ENCODE results near the gene WIPF1.
"Not testable (repeated sequence)": the region's sequence is repeated elsewhere in the genome, so short reads cannot be mapped to it uniquely, and the experiment has no call there.

The WIPF1 gene

DNA sequence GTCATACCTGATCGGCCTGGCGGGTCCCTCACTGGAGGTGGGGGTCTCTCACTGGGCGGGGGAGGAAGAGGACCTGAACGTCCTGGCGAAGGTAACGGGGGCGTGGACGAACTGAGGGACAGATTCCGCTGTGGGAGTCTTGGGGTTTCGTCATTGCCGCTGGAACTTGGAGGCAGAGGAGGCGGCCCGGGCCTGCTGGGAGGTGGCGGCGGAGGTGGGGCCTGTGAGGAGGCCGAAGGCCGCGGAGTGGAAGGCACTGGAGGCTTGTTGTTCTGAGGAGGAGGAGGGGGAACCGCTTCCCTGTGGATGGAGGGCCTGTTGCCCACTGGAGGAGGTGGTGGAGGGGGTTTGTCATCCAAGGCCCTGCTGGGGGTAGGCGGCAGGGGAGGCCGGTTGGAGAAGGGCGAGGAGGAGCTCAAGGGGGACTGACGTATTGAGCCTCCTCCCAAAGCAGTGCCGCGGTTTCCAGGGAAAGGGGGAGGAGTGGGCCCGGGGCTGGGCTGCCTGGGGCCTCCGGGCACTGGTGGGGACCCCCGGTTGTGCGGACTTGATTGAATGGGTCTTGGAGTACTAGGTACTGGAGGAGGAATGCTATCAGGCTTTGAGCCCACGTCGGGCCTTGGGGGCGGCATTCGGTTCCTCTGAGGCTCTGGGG, 25.8 kb downstream of the WIPF1 start:
- no peak for DNase-seq (ENCODE audit: low read depth)

DNA sequence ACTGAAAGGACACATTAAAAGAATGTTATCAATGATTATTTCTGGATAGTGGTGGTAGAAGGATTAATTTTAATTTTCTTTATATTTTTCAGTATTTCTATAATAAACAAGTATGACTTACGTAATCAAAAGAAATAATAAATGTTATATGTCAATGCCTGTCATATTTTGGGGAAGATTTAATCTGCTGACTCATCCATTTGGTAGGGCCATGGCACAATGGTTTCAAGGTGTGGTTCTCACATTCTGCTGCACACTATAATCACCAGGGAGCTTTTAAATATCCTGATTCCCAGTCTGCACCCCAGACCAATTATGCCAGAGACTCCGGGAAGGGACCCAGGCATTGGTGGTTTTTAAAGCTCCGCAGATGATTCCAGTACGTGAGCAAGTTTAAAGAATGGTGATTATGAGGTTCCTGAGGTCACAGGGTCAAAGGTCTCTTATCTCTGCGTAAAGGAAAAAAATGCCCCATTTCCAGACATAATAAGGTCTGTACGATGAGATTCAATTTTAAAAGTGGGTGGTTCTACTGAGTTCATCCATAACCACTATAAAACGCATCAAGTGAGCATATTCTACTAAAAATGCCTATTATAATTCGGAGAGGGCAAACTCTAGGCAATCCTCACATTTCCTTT, 27.2 kb downstream of the WIPF1 start:
- DNase-seq (ENCODE audit: low read depth), result no peak

DNA sequence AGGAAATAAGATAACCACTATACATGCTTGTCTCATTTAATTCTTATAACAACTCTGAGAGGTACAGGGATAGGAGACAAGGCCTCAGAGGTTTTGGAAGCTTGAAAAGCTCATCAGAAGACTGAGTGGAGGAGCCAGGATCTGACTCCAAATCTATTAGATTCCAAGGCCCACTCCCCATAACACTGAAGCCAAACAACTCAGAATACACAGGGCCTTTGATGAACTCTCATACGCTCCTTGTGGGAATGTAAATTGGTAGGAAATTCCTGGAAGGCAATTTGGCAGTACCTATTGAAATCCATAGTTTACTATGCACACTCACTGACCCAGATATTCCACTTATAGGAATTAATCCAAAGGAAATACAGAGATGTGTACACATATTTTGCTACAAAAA, 27.9 kb downstream of the WIPF1 start:
- no peak for DNase-seq (ENCODE audit: low read depth)

DNA sequence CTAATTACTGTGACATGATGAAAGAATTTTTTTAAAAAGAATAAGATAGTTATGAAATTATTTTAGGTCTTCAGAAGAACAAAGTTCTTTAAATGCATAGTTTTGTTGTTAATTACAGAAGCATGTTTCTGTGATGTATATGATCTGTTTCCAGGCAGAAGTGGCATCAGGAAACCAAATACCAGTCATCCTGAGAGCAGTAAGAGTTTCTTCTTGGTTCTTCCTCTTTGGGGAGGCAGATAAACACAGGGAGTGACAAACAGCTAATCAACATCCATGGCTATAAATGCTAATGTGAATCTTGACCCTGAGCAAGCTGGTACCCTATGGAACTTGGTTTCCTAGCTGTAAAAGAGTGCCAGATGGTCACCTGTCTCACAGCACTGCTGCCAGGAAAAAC, 29.2 kb downstream of the WIPF1 start:
- no peak for DNase-seq (ENCODE audit: low read depth)

DNA sequence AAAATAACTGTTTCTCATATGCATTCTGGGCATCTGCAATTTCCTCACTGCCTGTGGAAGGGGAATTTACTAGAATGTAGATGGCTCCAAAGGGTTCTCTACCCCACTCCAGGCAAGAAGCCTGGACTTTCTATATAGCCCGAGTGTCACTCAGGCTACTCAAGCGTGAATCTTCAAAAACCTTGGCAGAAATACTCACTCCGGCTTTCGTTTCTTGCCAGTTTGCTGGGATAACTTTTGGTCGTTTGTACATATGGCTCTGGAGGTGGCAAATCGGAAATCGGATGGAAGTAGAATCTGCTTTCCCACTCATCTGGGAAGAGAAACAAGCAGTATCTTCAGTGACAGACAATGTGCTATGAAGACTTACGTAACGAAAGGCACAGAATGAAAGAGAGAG, 30.7 kb downstream of the WIPF1 start:
- no peak for DNase-seq (ENCODE audit: low read depth)

DNA sequence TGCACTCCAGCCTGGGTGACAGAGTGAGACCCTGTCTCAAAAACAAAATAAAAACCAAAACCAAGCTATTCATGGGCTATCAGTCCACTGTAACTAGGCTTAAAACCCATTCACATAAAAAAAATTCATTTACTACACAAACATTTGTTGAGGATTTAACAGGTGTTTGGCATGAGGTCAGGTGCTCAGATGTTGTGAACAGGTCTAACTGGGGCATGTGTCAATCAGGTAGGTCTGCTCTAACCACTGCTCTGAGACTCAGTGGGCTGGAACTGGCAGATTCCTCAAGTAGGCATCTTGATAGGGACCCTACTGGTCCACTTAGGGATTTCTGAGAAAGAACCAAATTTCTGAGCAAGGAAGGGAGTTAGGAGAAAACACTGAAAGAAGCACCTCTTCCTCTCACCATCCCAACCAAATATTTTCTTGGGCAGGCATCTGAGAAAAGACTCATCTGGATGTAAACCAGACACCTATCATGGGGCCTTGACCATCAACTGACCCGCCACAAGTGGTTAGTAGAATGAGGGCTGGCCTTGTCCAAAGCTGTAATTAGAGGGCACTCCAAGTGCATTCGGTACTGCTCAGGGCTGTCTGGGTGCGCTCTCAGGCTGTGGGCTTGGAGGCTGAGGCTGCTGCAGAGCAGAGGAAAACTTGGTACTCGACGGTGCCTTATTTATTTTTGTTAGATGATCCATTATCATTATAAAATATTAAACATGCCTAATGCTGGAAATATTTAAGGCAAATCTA, 33.9 kb downstream of the WIPF1 start:
- DNase-seq (ENCODE audit: low read depth), result no peak

DNA sequence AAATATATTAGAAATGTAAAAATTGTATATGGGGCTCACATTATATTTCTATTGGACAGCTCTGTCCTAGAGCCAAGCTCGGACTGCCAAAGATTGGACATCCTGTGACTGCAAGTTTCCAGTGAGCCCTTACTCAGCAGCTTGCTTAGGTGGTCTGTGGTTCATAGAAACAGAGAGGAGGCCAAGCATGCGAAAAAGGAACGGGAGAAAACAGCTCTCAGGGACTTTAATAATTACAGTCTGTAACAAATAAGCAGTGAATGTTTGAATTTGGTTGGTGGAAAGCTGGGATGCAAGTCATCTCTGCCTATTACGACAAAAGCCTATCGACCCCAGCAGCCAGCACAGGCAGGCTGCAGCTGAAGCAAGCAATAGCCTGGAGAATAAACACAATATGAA, 35.6 kb downstream of the WIPF1 start:
- no peak for DNase-seq (ENCODE audit: low read depth)

DNA sequence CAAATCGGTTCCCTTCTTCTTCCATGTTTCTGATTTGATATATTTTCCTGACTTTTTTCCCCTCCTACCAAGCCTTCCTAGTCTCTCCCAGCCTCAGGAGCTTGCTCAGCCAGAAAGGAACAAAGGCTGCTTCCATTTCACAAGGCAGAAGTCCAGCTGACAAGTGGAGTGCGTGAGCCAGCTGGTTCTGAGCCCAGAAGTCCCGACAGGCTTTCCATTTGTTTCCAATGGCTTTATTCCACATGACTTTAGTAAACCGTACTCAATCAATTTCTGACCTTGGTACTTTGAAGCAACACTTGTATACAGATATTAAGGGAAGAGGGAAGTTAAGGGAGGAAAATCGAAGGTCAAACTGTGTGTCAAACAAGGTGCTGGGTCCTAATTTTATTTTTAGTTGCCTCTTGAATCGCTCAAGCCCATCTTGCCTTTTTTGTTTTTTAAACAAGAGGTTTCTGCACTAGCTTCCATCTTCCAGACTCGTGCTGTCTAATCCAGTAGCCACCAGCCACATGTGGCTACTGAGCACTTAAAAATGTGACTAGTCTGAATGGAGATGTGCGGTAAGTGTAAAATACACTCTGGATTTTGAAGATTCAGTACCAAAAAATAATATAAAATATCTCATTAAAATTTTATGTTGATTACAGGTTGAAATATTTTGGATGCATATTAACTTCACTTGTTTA, 36.2 kb downstream of the WIPF1 start:
- no peak for DNase-seq (ENCODE audit: low read depth)

DNA sequence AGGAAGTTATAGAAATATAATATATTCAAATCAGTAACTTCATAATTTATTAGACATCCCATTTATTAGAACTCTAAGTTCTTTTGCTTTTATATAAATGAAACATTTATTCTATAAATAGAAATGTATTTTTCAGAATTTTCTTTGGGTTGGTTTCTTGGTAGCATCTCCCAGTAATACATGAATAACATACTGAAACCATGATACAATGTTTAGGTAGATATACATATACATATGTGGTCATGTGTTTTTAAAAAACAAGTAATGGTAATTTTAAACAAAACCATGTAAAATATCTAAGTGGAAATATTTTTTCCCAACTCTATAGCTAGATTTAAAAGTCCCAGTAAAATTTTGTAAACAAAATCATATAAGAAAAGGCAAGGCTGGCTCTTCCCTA, 36.9 kb downstream of the WIPF1 start:
- DNase-seq (ENCODE audit: low read depth), result no peak

DNA sequence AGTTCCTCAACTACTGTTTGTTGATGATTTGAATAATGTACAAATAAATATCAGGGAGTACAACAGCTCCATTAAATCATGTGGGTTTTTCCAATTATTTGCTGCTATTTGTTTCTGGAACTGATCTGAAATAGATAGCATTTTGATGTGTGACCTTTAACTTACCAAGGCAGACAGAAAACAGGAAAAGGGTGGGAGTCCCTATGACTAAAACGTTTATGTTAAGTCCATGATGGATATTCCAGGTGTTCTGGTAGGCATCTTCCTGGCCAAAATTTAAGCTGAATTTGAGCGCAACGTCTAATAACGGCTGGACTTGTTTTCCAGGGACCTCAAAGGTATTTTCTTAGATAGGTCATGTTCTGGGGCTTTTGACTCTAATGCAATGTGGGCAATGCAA, 41.6 kb downstream of the WIPF1 start:
- no peak for DNase-seq (ENCODE audit: low read depth)

DNA sequence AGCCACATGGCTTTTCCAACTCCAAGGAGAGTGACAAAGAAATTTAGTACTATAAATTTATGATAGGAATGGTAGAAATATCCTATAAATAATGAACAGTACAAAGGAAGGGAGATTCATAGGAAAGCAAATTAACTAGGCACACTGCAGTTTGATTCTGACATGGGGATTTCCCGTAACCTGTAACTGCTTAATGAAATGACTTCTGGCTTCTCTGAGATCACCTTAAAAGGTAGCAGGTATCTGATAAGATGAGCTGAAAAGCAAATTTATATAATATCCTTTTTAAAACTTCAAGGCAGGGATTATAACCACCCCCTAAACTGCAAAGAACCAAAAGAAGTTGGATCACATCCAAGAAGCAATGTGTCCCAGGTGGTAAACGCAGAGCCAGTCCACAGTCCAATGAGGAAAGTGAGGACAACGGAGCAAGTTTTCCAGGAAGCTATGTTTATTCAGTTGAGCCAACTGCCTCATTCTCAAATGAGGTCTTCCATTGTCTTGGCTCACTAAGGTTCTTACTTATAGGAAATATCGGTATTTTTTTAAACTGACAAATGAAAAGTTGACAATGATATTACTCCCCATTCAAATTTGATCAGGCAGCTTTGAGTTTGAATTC, 43.0 kb downstream of the WIPF1 start:
- no peak for DNase-seq (ENCODE audit: low read depth)

DNA sequence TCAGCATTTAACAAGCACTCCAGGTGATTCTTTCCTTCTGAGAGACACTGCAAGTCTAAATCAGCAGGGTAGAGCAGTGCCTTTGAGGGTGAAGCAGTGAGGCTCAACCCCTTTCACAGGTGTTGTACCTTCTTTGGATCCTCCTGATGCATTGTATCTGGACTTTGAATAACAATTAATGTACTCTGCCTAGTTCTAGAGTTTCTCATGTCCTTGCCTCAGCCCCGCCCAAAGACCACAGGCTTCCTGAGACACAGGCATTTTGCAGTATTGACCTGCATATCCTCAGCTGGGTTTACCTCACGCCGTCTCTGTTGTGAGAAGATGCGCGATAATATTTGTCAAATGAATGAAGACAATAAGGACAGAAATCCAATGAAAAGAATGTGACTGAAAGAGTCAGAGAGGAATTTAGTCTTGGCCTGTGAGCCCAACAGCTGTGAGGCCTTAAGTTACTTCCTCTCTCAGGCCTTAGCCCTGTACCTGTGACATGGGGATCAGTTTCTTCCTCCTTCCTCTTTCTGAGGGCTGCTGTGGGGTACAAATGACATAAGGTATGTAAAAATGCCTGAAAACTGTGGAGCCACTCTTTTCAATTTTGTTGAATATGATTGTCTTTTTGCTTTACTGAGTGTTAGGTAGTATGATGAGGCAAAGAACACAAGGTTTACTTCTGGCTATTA, 43.7 kb downstream of the WIPF1 start:
- DNase-seq (ENCODE audit: low read depth), result no peak

DNA sequence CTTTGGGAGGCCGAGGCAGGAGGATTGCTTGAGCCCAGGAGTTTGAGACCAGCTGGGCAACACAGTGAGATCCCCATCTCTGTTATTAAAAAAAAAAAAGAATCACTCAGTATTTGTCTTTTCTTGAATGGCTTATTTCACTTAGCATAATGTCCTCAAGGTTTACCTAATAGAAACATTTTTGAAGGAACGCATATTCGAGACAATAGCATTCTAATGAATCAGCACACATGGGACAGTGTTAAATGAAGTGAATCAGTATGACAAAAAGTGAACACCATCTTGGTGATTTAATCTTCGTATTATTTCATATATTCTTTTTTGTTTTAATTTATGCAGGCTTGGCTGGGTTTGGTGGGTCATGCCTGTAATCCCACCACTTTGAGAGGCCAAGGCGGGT, 44.7 kb downstream of the WIPF1 start:
- DNase-seq (ENCODE audit: low read depth), result peak; percentile 20

DNA sequence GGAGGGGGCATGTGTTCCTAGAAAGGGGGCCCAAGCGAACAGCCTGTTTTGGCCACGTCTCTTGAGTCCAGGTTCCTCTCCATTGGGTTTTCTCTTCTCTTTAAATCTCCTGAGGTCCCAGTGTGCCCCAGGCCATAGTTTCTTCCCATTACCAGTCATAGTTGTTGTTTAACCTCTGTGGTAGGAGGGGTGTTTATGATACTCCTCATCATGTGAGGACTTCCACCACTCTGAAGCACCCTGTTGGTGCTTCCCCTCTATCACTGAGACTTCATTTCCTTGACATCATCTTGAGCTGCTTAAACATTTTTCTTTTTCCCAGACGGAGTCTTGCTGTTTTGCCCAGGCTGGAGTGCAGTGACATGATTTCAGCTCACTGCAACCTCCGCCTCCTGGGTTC, 45.9 kb downstream of the WIPF1 start:
- no peak for DNase-seq (ENCODE audit: low read depth)

DNA sequence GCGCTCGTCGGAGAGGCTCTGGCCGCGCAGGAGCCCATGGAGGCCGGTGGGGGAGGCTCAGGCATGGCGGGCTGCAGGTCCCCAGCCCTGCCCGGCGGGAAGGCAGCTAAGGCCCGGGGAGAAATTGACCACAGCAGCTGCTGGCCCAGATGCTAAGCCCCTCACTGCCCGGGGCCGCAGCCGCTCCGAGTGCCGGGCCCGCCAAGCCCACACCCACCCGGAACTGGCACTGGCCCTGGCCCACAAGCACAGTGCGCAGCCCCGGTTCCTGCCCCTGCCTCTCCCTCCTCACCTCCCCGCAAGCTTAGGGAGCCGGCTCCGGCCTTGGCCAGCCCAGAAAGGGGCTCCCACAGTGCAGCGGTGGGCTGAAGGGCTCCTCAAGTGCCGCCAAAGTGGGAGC, 49.0 kb downstream of the WIPF1 start:
- DNase-seq (ENCODE audit: low read depth), result not testable (repeated sequence)

DNA sequence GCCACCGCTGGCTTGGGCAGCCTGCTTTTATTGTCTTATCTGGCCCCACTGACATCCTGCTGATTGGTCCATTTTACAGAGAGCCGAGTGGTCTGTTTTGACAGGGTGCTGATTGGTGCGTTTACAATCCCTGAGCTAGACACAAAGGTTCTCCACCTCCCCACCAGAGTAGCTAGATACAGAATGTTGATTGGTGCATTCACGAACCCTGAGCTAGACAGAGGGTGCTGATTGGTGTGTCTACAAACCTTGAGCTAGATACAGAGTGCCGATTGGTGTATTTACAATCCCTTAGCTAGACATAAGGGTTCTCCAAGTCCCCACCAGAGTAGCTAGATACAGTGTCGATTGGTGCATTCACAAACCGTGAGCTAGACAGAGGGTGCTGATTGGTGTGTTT, 49.6 kb downstream of the WIPF1 start:
- not testable (repeated sequence) for DNase-seq (ENCODE audit: low read depth)

DNA sequence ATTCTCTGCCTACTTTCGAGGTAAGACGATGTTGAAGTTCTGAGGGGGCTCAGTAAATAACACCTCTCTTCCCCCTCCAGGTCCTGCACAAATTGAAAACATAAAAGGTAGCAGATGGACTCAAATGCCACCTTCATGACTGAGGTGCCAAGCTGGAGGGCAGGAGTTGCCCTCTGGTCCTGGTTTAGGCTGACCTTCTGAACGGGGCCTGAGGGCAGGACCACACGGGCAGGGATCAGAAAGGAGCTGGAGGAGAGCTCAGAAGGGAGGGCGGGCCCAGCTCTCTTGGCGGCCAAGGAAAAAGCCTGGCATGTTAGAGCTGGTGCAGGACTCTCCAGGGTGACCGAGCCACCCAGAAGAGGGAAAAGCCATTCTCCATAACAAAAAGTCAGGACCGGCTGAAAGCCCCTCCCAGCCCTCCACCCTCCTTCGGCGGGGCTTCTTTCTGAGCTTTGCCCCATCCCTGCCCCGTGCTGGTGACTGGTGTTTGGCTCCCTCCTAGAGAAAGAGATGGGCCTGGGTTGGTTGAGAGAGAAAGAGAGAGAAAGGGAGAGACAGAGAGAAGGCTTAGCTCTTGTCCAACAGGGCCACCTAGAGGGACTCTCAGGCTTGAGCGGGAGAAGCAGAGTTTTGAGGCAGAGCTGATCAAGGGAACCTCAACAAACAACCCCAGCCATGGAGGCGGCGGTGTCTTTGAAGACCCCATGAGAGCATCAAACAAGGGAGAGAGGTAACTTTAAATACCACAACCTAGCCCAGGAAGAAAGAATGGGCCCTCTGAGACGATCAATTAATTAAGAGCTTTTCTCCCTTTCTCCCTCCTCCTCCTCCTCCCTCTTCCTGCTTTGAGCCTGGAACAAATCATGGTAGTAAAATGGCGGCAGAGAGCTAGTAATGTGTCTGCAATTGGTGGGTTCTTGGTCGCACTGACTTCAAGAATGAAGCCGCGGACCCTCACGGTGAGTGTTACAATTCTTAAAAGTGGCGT, 50.8 kb downstream of the WIPF1 start:
- peak; percentile 62 for DNase-seq (ENCODE audit: low read depth)

DNA sequence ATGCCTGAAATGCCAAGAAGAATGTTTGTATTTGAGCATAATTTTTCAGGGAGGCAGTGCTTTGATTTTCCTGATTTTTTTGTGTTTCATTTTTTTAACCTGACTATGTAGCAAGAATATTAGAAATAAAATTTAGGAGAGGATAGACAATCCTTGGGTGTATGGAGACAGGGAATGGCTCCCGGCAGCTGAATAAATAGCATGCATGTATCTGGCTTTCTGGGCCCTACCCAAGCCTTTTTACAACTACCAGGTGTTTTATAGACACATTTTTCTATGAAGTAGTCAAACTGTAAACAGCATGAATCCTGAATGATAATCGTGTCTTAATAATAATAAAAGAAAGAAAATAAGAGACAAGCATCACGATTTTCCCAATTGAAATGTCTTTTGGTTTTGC, 52.4 kb downstream of the WIPF1 start:
- DNase-seq (ENCODE audit: low read depth), result no peak

DNA sequence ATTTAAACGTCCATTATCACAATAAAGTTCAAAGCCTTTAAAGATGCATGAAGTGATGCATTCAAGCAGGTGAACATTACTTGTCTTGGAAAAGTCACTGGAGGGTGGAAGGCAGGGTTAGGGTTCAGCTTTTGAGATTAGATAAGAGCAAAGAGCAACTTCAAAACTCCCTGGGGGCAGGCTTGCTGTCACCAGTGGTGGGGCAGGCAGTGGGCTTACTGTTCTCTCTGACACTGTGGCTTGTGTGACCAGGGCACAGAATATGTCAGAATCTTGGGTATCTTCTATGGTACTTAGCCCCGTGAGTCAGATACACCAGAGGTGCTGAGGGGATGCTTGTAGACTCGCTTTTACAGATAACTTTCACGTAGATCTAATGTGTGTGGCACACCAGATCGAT, 52.8 kb downstream of the WIPF1 start:
- no peak for DNase-seq (ENCODE audit: low read depth)

DNA sequence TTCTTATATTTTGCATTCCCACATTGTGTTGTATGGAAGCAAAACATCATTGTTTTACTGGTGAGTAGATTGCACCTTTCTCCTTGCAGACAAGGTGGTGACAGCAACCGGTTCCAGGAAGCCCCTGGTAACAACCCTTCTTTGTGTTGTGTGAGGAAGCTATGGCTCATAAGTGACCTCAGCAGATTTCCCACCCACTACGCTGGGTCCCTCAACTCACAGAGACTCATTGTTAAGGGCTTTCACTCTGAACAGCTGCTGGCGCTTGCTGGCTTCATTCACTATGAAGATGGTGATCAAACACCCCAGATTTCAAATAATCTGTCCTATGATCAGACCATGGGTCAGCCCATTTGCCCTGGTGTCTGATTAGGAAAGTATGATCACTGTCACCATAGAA, 53.4 kb downstream of the WIPF1 start:
- DNase-seq (ENCODE audit: low read depth), result no peak

DNA sequence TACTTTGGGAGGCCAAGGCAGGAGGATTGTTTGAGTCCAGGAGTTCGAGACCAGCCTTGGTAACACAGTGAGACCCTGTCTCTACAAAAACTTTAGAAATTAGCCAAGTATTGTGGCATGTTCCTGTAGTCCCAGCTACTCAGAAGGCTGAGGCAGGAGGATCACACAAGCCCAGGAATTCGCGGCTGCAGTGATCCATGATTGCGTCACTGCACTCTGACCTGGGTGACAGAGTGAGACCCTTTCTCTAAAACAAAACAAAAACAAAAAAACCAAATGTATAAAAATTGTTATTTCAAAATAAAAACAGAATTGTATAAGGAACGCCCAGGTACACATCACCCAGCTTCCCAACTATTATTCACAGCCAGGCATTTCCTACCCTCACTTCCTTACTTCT, 56.7 kb downstream of the WIPF1 start:
- DNase-seq (ENCODE audit: low read depth), result no peak

Measured in ELR (cell line).